B cell (primary cell): Measurements from ENCODE around the gene SLC9A3. TPM values are rescaled to one million over a fixed set of nuclear protein-coding genes. Genes with fewer than 3 reads are reported as not detected.

Experiments used
- ATAC-seq: fragments of 200-7000 bp; cut with Tn5 transposase; one replicate; pipeline ENCODE4 v1.10.0; 2021; ENCODE audit warnings: low read depth, mild to moderate bottlenecking, moderate number of reproducible peaks, moderate library complexity
- CTCF ChIA-PET: fragments of 350-600 bp; sonication (Branson Sonifier 250); formaldehyde crosslinking; loops from one replicate; lab custom pipeline; 2021; ENCODE audit warnings: antibody characterized with exemption, inconsistent platforms; lab: Charles Lee
- POLR2A ChIA-PET: fragments of 350-600 bp; sonication (Branson Sonifier 250); formaldehyde crosslinking; loops from one replicate; lab custom pipeline; 2021; ENCODE audit warnings: antibody characterized with exemption; lab: Charles Lee
- DNase-seq: peaks from one replicate; pipeline ENCODE4 v3.0.0; 2013
- H2AFZ ChIP-seq: 2 replicates; pipeline ENCODE4 v1.6.1; 2012; ENCODE audit warnings: mild to moderate bottlenecking, low read depth, low read length; ENCODE audit not compliant: insufficient read depth, poor library complexity, severe bottlenecking
- H3K27ac ChIP-seq, 2 donors: 1 replicate in 1 of 2; 2 replicates in 1 of 2; pipeline ENCODE4 v1.5.1; 2012 to 2013; ENCODE audit warnings: low read length in 2 of 2, mild to moderate bottlenecking in 2 of 2, moderate library complexity in 1 of 2
- H3K27me3 ChIP-seq, 4 experiments: fragments of 200-600 bp in 1 of 4; sonication (generic) in 1 of 4; replicated peaks in 1 of 4; 1 replicate in 2 of 4; 2 replicates in 2 of 4; pipeline versions ENCODE4 v1.6.1 to v1.7.0; 2013 to 2016; ENCODE audit warnings: low read length in 3 of 4, mild to moderate bottlenecking in 2 of 4, mixed read lengths in 1 of 4, moderate library complexity in 1 of 4; ENCODE audit not compliant: insufficient read depth in 4 of 4, control insufficient read depth in 3 of 4; ENCODE audit errors: control extremely low read depth in 1 of 4
- H3K36me3 ChIP-seq, 2 experiments: replicated peaks in 1 of 2; 1 replicate in 1 of 2; 2 replicates in 1 of 2; pipeline versions ENCODE4 v1.6.1 to v1.7.1; 2013; ENCODE audit warnings: low read length in 1 of 2; ENCODE audit not compliant: insufficient read depth in 2 of 2, control insufficient read depth in 1 of 2; ENCODE audit errors: control extremely low read depth in 1 of 2, extremely low read depth in 1 of 2
- H3K4me1 ChIP-seq, 2 donors: fragments of 200-600 bp in 1 of 2; sonication (generic) in 1 of 2; 1 replicate in 1 of 2; 2 replicates in 1 of 2; pipeline versions ENCODE4 v1.5.1 to v1.6.1; 2013 to 2017; ENCODE audit warnings: low read length in 2 of 2; ENCODE audit not compliant: control insufficient read depth in 2 of 2, insufficient read depth in 2 of 2
- H3K4me2 ChIP-seq: replicated peaks from 2 replicates; pipeline ENCODE3; 2012; ENCODE audit warnings: mild to moderate bottlenecking, low read depth, low read length; ENCODE audit not compliant: poor library complexity, severe bottlenecking
- H3K4me3 ChIP-seq, 5 experiments: fragments of 200-600 bp in 1 of 5; sonication (generic) in 1 of 5; 1 replicate in 3 of 5; 2 replicates in 2 of 5; pipeline versions ENCODE4 v1.5.1 to v1.7.0; 2011 to 2016; ENCODE audit warnings: low read length in 4 of 5, mild to moderate bottlenecking in 4 of 5, low read depth in 2 of 5, control low read depth in 1 of 5, moderate library complexity in 1 of 5; ENCODE audit not compliant: insufficient read depth in 1 of 5; ENCODE audit errors: control extremely low read depth in 1 of 5, extremely low read depth in 1 of 5
- H3K79me2 ChIP-seq: fragments of 200-600 bp; sonication (generic); one replicate; pipeline ENCODE4 v1.6.0; 2016; ENCODE audit warnings: low read length; ENCODE audit not compliant: control insufficient read depth, insufficient read depth
- H3K9ac ChIP-seq: fragments of 200-600 bp; sonication (generic); 2 replicates; pipeline ENCODE4 v1.6.1; 2017; ENCODE audit warnings: mild to moderate bottlenecking, low read length, moderate library complexity
- H3K9me3 ChIP-seq, 3 donors: one replicate each; pipeline versions ENCODE4 v1.6.1 to v1.7.1; 2013; ENCODE audit warnings: low read length in 2 of 3; ENCODE audit not compliant: control insufficient read depth in 2 of 3, insufficient read depth in 1 of 3; ENCODE audit errors: control extremely low read depth in 1 of 3
- H4K20me1 ChIP-seq: 2 replicates; pipeline ENCODE4 v1.6.0; 2012; ENCODE audit warnings: mild to moderate bottlenecking, low read length; ENCODE audit not compliant: insufficient read depth, control insufficient read depth, poor library complexity, severe bottlenecking
- H3K27ac Mint-ChIP-seq: one replicate; pipeline ENCODE4 v1.8.0; 2021; ENCODE audit warnings: mixed read lengths
- H3K27me3 Mint-ChIP-seq: one replicate; pipeline ENCODE4 v1.8.0; 2021; ENCODE audit warnings: mixed read lengths
- H3K4me1 Mint-ChIP-seq: one replicate; pipeline ENCODE4 v1.8.0; 2021; ENCODE audit warnings: mixed read lengths
- H3K4me3 Mint-ChIP-seq: one replicate; pipeline ENCODE4 v1.8.0; 2021; ENCODE audit warnings: mixed read lengths
- H3K9me3 Mint-ChIP-seq: one replicate; pipeline ENCODE4 v1.8.0; 2022; ENCODE audit warnings: mixed read lengths; ENCODE audit not compliant: insufficient read depth
- EZH2 ChIP-seq: IDR thresholded peaks from 2 replicates; pipeline ENCODE4 v1.6.1; 2012; ENCODE audit warnings: borderline replicate concordance, low read depth, mild to moderate bottlenecking, moderate library complexity, low read length; ENCODE audit not compliant: insufficient read depth, poor library complexity, severe bottlenecking
- WGBS: methylation state at CpG from one replicate; pipeline ENCODE4 v1.1.5; 2013; ENCODE audit warnings: missing lambda C conversion rate; ENCODE audit not compliant: insufficient coverage; 5-methylcytosine and 5-hydroxymethylcytosine counted together
- intact Hi-C: fragments of 100-400 bp; cut with micrococcal nuclease; formaldehyde crosslinking; loops from one replicate; pipeline ENCODE4 v1.10.0; 2022
- polyA plus RNA-seq: library from polyadenylated mRNA; depleted of rRNA; stranded (reverse); fragments of >200 nt; gene quantifications from 2 replicates; pipeline ENCODE4 v1.2.3, GENCODE V29; 2012
- total RNA-seq, 2 donors: library from RNA; stranded (reverse); fragments of 120-200 nt in 1 of 2; gene quantifications; 1 replicate in 1 of 2; 2 replicates in 1 of 2; pipeline versions ENCODE4 v1.2.3 to v1.2.4, GENCODE V29; 2013 to 2022
- TF ChIP-seq, protein P1 (sequence below): fragments of 200-600 bp; IDR thresholded peaks from one replicate; pipeline ENCODE4 v1.8.0; 2022; ENCODE audit warnings: antibody characterized with exemption, mild to moderate bottlenecking

The SLC9A3 gene
- total and polyA plus RNA-seq, 2 donors (not counting 1 experiment from before 2014, with no cell fraction given), result 0.84 to 2.0 TPM

DNA sequence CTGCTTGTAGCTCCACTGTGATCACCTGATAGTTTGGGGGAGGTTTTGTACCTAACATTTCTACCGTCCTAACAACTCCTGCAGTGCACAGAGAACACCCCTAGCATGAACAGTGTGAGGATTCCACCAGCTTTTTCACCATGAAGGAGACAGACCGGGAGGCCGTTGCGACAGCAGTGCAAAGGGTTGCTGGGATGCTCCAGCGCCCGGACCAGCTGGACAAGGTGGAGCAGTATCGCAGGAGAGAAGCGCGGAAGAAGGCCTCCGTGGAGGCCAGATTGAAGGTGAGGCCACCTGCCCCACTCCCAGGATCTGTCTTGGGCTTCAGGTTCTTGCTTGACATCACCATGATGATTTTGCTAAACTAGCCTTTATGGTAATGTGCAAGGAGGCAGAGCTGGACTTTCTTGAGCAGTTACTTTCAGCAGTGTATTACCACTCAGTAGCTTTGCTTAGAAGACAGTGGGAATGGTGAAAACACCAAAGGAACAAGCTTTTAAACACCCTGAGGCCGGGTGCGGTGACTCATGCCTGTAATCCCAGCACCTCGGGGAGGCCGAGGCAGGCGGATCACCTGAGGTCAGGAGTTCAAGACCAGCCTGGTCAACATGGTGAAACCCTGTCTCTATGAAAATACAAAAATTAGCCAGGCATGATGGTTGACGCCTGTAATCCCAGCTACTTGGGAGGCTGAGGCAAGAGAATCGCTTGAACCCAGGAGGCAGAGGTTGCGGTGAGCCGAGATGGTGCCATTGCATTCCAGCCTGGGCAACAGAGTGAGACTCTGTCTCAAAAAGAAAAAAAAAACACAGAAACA, 78.0 kb downstream of the SLC9A3 start:
- no peaks in the 10 kb centered on the region for H3K27me3 Mint-ChIP-seq
- peaks cover 38% of the 10 kb centered on the region for H4K20me1 ChIP-seq
- no peaks in the 10 kb centered on the region for H3K9me3 Mint-ChIP-seq
- no peak overlapping the region for H3K4me3 ChIP-seq
- H2AFZ ChIP-seq, result no peak overlapping the region
- peaks cover 0 to 7% (median 2%) of the 10 kb centered on the region in 3 donors for H3K9me3 ChIP-seq
- peaks cover 50% of the 10 kb centered on the region for H3K79me2 ChIP-seq
- ATAC-seq (no peak), DNase-seq (no peak)
- TF ChIP-seq EZH2, result no peak
- TF ChIP-seq, protein P1, sequence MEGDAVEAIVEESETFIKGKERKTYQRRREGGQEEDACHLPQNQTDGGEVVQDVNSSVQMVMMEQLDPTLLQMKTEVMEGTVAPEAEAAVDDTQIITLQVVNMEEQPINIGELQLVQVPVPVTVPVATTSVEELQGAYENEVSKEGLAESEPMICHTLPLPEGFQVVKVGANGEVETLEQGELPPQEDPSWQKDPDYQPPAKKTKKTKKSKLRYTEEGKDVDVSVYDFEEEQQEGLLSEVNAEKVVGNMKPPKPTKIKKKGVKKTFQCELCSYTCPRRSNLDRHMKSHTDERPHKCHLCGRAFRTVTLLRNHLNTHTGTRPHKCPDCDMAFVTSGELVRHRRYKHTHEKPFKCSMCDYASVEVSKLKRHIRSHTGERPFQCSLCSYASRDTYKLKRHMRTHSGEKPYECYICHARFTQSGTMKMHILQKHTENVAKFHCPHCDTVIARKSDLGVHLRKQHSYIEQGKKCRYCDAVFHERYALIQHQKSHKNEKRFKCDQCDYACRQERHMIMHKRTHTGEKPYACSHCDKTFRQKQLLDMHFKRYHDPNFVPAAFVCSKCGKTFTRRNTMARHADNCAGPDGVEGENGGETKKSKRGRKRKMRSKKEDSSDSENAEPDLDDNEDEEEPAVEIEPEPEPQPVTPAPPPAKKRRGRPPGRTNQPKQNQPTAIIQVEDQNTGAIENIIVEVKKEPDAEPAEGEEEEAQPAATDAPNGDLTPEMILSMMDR, result no peak
- WGBS, result 98% methylated on average over 17 of the region's 19 CpGs
- intact Hi-C loops, result loop anchor here (2.0 to 10.0 kb wide), 2 partner anchors 27 to 169 kb away; partner anchors contain the start of gene CEP72
- ChIA-PET POLR2A (interaction anchor here (0.6 to 0.9 kb wide), 3 partner anchors 25 to 1356 kb away, joined by 3 read pairs; no protein-coding TSS in a partner anchor), CTCF (interaction anchor here (0.6 to 3.7 kb wide), 24 partner anchors 11 to 727 kb away, joined by 3 to 28 read pairs (median 4); no protein-coding TSS in a partner anchor)
- H3K4me3 Mint-ChIP-seq, result peak overlapping the region; percentile 19
- H3K27ac ChIP-seq, result no peak overlapping the region
- H3K4me2 ChIP-seq, result no peak overlapping the region
- no peaks in the 10 kb centered on the region for H3K27me3 ChIP-seq
- H3K4me1 ChIP-seq, result peaks cover 6 to 19% of the 10 kb centered on the region in 2 donors
- H3K36me3 ChIP-seq, result peaks cover 15 to 44% of the 10 kb centered on the region in 2 experiments
- H3K9ac ChIP-seq, result no peak overlapping the region
- H3K4me1 Mint-ChIP-seq, result peaks cover 32% of the 10 kb centered on the region
- no peak overlapping the region for H3K27ac Mint-ChIP-seq

DNA sequence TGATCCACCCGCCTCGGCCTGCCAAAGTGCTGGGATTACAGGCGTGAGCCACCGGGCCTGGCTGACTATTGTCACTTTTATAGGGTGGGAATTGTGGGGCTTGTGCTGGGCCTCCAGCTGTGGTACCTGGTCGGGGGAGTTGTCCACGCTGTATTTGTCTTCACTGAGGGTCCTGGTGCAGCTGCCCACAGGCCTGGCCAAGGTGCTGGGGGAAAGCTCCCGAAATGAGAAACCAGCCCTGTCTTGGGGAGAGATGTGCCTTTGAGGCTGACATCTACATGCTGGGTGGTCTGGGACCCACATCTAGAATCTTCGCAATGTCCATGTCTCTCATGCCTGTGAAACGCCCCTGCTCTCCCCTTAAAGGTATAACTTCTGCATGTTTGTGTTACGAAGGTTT, 78.7 kb downstream of the SLC9A3 start:
- Histone ChIP-seq H3K4me2 (no peak overlapping the region), H3K27ac (no peak overlapping the region), H3K9me3 (peaks cover 0 to 7% (median 0%) of the 10 kb centered on the region in 3 donors), H3K4me3 (no peak overlapping the region), H3K36me3 (peaks cover 15 to 39% of the 10 kb centered on the region in 2 experiments), H4K20me1 (peaks cover 38% of the 10 kb centered on the region), H3K4me1 (peaks cover 6 to 19% of the 10 kb centered on the region in 2 donors), H3K27me3 (no peaks in the 10 kb centered on the region), H2AFZ (no peak overlapping the region), H3K9ac (no peak overlapping the region), H3K79me2 (peaks cover 50% of the 10 kb centered on the region)
- no peaks in the 10 kb centered on the region for H3K27me3 Mint-ChIP-seq
- no peaks in the 10 kb centered on the region for H3K9me3 Mint-ChIP-seq
- peaks cover 32% of the 10 kb centered on the region for H3K4me1 Mint-ChIP-seq
- WGBS, result 94% methylated on average over 8 of the region's 10 CpGs
- TF ChIP-seq EZH2, result no peak
- TF ChIP-seq, protein P1, result no peak
- DNase-seq (no peak), ATAC-seq (no peak)
- intact Hi-C loops, result loop anchor here (10.0 kb wide), 1 partner anchor 169 kb away; the partner anchor contains the start of gene CEP72
- peak overlapping the region; percentile 19 for H3K4me3 Mint-ChIP-seq
- ChIA-PET CTCF (interaction anchor here (1.1 to 3.7 kb wide), 8 partner anchors 11 to 458 kb away, joined by 4 to 28 read pairs (median 8); no protein-coding TSS in a partner anchor), POLR2A (interaction anchor here (0.6 kb wide), 1 partner anchor 128 kb away, joined by 3 read pairs; no protein-coding TSS in a partner anchor)
- no peak overlapping the region for H3K27ac Mint-ChIP-seq
